OCI-LY1 (cell line): Measurements from ENCODE around the gene RAPH1.

Experiments used
- H2AFZ ChIP-seq: fragments of 200-600 bp; sonication (generic), shearing (Covaris generic); 2 replicates; pipeline ENCODE4 v1.6.0; 2014; ENCODE audit warnings: antibody characterized with exemption, mild to moderate bottlenecking, low read length
- H3F3A ChIP-seq: fragments of 200-600 bp; sonication (generic), shearing (Covaris generic); 2 replicates; pipeline ENCODE4 v1.6.0; 2014; ENCODE audit warnings: mild to moderate bottlenecking, antibody characterized with exemption, low read length, moderate library complexity; ENCODE audit not compliant: insufficient read depth
- H3K27ac ChIP-seq: fragments of 200-600 bp; sonication (generic); 2 replicates; pipeline ENCODE4 v1.5.1; 2014; ENCODE audit warnings: low read length, mixed run types, mild to moderate bottlenecking, low read depth; ENCODE audit not compliant: poor library complexity, severe bottlenecking
- H3K27me3 ChIP-seq: fragments of 200-600 bp; sonication (generic); 2 replicates; pipeline ENCODE4 v1.6.0; 2014; ENCODE audit warnings: antibody characterized with exemption, mild to moderate bottlenecking, low read length, moderate library complexity; ENCODE audit not compliant: insufficient read depth
- H3K36me3 ChIP-seq: fragments of 200-600 bp; sonication (generic); 2 replicates; pipeline ENCODE4 v1.6.1; 2014; ENCODE audit warnings: mild to moderate bottlenecking, antibody characterized with exemption, low read length, moderate library complexity, mixed read lengths; ENCODE audit not compliant: insufficient read depth
- H3K4me1 ChIP-seq: fragments of 200-600 bp; sonication (generic); 2 replicates; pipeline ENCODE4 v1.5.1; 2014; ENCODE audit warnings: mild to moderate bottlenecking, low read length, moderate library complexity; ENCODE audit not compliant: insufficient read depth, severe bottlenecking
- H3K4me2 ChIP-seq: fragments of 200-600 bp; sonication (generic), shearing (Covaris generic); 2 replicates; pipeline ENCODE4 v1.6.1; 2014; ENCODE audit warnings: low read length
- H3K4me3 ChIP-seq: fragments of 200-600 bp; sonication (generic); 2 replicates; pipeline ENCODE4 v1.5.1; 2014; ENCODE audit warnings: low read length, low read depth, mild to moderate bottlenecking, mixed read lengths; ENCODE audit not compliant: poor library complexity, severe bottlenecking
- H3K79me2 ChIP-seq: fragments of 200-600 bp; shearing (Covaris generic); 2 replicates; pipeline ENCODE4 v1.6.1; 2016; ENCODE audit warnings: mixed run types, low read length, mixed read lengths; ENCODE audit not compliant: insufficient read depth
- H3K9ac ChIP-seq: fragments of 200-600 bp; sonication (generic), shearing (Covaris generic); 2 replicates; pipeline ENCODE4 v1.6.1; 2014; ENCODE audit warnings: mild to moderate bottlenecking, low read length, mixed read lengths
- H3K9me2 ChIP-seq: fragments of 200-600 bp; sonication (generic), shearing (Covaris generic); 2 replicates; pipeline ENCODE4 v1.6.1; 2014; ENCODE audit warnings: low read depth, mild to moderate bottlenecking, low read length, mixed read lengths
- H3K9me3 ChIP-seq: fragments of 200-600 bp; shearing (Covaris generic); 2 replicates; pipeline ENCODE4 v1.6.1; 2014; ENCODE audit warnings: low read length, mixed read lengths
- H4K20me1 ChIP-seq: fragments of 200-600 bp; sonication (generic), shearing (Covaris generic); 2 replicates; pipeline ENCODE4 v1.6.0; 2016; ENCODE audit warnings: mild to moderate bottlenecking, low read length; ENCODE audit not compliant: insufficient read depth
- EZH2 ChIP-seq: fragments of 200-600 bp; sonication (generic), shearing (Covaris generic); IDR thresholded peaks from 2 replicates; pipeline ENCODE4 v1.8.0; 2017; ENCODE audit warnings: borderline replicate concordance, mixed run types, mild to moderate bottlenecking, antibody characterized with exemption, low read length, moderate library complexity, mixed read lengths
- TF ChIP-seq, protein P1 (sequence below): fragments of 200-600 bp; sonication (generic), shearing (Covaris generic); IDR thresholded peaks from 2 replicates; pipeline ENCODE4 v1.5.1; 2017; ENCODE audit warnings: mild to moderate bottlenecking, antibody characterized with exemption, low read length, moderate library complexity, mixed read lengths

The RAPH1 gene

DNA sequence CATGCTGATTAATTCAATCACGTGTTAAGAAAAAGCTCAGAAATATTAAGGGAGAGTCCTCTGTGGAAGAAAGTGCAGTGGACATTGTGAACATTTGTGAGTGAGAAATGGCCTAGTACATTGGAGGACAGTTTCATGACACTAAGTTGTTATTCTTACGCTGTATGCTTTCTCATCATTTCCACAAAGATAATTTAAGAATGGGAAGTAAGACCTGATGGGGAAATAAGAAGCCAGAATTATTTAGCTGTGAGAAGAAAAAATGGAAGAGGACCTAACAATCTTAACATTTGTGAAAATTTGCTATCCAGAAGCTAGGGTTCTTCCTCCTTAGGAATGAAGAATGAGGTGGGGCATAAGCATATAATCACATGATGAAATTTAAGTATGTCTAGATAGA is 15.2 kb upstream of the RAPH1 start:
- Histone ChIP-seq H3K4me3 (no peak overlapping the region), H3K9me3 (no peaks in the 10 kb centered on the region)
- no peak for TF ChIP-seq EZH2
- TF ChIP-seq, protein P1, sequence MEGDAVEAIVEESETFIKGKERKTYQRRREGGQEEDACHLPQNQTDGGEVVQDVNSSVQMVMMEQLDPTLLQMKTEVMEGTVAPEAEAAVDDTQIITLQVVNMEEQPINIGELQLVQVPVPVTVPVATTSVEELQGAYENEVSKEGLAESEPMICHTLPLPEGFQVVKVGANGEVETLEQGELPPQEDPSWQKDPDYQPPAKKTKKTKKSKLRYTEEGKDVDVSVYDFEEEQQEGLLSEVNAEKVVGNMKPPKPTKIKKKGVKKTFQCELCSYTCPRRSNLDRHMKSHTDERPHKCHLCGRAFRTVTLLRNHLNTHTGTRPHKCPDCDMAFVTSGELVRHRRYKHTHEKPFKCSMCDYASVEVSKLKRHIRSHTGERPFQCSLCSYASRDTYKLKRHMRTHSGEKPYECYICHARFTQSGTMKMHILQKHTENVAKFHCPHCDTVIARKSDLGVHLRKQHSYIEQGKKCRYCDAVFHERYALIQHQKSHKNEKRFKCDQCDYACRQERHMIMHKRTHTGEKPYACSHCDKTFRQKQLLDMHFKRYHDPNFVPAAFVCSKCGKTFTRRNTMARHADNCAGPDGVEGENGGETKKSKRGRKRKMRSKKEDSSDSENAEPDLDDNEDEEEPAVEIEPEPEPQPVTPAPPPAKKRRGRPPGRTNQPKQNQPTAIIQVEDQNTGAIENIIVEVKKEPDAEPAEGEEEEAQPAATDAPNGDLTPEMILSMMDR = no peak

DNA sequence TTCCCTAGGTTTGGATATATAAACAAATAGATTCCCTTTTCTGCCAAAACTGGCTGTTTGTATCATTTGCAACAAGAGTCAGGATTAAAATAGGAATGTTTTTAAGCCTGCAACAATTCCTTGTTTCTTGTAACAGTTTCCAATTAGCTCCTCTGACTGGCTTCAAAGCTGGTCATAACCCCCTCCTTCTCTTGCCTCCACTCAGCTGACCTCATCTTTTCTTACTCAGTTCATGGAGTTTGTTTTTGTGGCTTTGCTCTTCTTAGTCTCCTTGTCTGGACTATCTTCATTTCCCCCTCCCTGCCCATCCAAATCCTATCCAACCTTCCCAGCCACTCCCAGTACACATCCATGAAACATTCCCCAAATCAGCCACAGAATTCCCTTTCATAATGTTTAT is 14.3 kb upstream of the RAPH1 start:
- Histone ChIP-seq H3K9me3 (no peaks in the 10 kb centered on the region), H3K9ac (no peak overlapping the region), H3K4me3 (no peak overlapping the region), H4K20me1 (no peaks in the 10 kb centered on the region), H3K4me1 (no peaks in the 10 kb centered on the region), H3K27me3 (no peaks in the 10 kb centered on the region), H2AFZ (no peak overlapping the region), H3F3A (no peaks in the 10 kb centered on the region), H3K79me2 (no peaks in the 10 kb centered on the region), H3K9me2 (no peaks in the 10 kb centered on the region), H3K36me3 (no peaks in the 10 kb centered on the region), H3K4me2 (no peak overlapping the region), H3K27ac (no peak overlapping the region)
- TF ChIP-seq, protein P1 = no peak
- no peak for TF ChIP-seq EZH2

More for the DNA sequence above, 15.2 kb upstream of the RAPH1 start:
- Histone ChIP-seq H3K79me2 (no peaks in the 10 kb centered on the region), H3K9me2 (no peaks in the 10 kb centered on the region), H3K27me3 (no peaks in the 10 kb centered on the region), H3K27ac (no peak overlapping the region), H4K20me1 (no peaks in the 10 kb centered on the region), H3K36me3 (no peaks in the 10 kb centered on the region), H2AFZ (no peak overlapping the region), H3K9ac (no peak overlapping the region), H3K4me1 (no peaks in the 10 kb centered on the region), H3F3A (no peaks in the 10 kb centered on the region), H3K4me2 (no peak overlapping the region)

DNA sequence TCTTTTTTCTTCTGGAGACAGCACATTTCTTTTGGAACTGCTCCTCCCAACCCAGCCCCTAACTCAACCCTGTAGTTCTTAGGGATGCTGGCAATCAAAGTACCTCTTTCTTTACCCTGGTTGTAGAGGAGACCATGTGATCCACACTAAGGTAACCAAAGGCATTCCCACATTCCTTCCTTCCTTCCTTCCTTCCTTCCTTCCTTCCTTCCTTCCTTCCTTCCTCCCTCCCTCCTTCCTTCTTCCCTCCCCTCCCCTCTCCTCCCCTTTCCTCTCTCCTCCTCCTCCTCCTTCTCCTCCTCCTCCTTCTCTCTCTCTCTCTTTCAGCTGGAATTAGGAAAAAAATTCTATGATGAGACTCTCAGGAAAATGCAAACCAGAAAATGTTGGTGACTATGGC is 13.8 kb upstream of the RAPH1 start:
- H3K4me3 ChIP-seq = no peak overlapping the region
- H2AFZ ChIP-seq = no peak overlapping the region
- H3K27ac ChIP-seq = no peak overlapping the region
- H3K27me3 ChIP-seq = no peaks in the 10 kb centered on the region
- no peaks in the 10 kb centered on the region for H3K9me3 ChIP-seq
- no peak overlapping the region for H3K4me2 ChIP-seq
- no peak for TF ChIP-seq EZH2
- TF ChIP-seq, protein P1 = no peak
- H3K79me2 ChIP-seq = no peaks in the 10 kb centered on the region
- no peaks in the 10 kb centered on the region for H3K4me1 ChIP-seq
- no peaks in the 10 kb centered on the region for H3F3A ChIP-seq
- no peaks in the 10 kb centered on the region for H4K20me1 ChIP-seq
- H3K9me2 ChIP-seq = no peaks in the 10 kb centered on the region
- H3K9ac ChIP-seq = no peak overlapping the region
- no peaks in the 10 kb centered on the region for H3K36me3 ChIP-seq
